NCI-H146 treated with DMSO at 0.1 percent for 48 hours (cell line): ENCODE results near the gene ABCA7.

Source experiments
- DNase-seq: peaks from one replicate; lab custom pipeline; 2025; ENCODE audit not compliant: unreplicated experiment; lab: John Stamatoyannopoulos, UW

The ABCA7 gene

DNA sequence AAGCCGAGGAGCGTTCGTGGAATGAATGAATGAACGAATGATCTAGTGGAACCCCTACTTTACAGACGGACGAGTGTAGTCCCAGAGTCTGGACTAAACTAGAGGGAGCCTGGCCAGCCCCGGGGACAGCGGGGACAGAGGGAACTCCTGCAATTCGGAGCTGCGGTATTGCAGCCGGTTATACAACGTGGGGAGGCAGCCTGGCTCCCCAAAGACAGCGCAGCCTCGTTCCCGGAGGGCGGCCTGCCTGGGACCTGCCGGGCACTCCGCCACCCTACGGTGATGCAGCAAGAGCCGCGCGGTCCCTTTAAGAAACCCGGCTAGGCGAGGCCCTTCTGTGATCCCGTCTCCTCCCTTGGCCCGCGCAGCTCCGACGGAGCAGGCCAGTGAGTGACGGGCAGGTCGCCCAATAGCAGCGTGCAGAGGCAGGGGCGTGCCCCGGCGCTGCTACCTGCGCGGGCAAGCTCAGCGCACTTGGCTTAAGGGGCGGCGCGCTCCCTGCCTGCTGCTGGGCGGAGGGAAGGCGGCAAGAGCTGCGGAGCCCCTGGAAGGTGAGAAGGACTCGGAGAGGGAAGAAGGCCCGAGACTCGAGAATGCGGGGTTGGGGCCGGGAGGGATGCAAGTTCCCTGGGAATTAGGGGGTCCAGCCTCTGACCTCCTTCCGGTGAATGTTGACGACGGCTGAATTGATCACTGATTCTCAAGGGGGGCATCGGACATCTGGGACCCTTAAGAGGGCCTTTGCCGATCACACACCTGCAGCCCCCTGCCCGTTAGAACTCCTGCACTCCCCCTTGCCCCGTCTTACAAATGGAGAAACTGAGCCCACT lies at the start of gene ABCA7:
Gene ABCA7 (plus strand): TSS at position 462 of the 830 bp plus-strand sequence. CDS start 1,255 bp downstream, outside the sequence.
- peak; percentile 80 for DNase-seq

DNA sequence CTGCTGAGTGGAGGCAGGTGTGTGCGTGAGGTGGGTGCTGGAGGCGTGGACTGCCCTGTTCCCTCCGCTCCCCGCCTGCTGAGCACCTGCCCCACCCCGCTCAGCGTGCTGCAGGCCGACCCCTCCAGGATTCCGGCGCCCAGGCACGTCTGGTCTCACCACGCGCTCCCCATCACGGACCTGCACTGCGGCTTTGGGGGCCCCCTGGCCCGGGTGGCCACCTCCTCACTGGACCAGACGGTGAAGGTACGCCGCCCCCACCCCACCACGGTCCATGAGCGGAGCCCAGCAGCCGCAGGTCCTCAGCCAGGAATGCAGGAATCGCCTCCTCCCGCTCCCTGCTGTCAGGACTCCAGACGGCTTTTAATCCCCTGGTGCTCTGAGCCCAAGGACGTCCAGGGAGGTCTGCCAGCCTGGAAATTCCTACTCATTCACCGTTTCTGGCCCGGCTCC lies 49.8 kb upstream of the ABCA7 start:
- no peak for DNase-seq

DNA sequence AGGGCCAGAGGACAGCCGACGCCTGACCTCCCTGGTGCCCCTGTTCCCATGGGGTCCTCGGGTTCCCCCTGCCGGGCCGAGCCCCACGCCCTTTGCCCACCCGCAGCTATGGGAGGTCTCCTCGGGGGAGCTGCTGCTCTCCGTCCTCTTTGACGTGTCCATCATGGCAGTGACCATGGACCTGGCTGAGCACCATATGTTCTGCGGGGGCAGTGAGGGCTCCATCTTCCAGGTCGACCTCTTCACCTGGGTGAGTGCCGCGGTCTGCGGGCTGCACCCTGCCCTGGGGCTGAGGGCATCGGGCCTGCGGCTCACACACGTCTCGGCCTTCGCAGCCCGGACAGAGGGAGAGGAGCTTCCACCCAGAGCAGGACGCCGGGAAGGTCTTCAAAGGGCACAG lies 49.2 kb upstream of the ABCA7 start:
- no peak for DNase-seq

DNA sequence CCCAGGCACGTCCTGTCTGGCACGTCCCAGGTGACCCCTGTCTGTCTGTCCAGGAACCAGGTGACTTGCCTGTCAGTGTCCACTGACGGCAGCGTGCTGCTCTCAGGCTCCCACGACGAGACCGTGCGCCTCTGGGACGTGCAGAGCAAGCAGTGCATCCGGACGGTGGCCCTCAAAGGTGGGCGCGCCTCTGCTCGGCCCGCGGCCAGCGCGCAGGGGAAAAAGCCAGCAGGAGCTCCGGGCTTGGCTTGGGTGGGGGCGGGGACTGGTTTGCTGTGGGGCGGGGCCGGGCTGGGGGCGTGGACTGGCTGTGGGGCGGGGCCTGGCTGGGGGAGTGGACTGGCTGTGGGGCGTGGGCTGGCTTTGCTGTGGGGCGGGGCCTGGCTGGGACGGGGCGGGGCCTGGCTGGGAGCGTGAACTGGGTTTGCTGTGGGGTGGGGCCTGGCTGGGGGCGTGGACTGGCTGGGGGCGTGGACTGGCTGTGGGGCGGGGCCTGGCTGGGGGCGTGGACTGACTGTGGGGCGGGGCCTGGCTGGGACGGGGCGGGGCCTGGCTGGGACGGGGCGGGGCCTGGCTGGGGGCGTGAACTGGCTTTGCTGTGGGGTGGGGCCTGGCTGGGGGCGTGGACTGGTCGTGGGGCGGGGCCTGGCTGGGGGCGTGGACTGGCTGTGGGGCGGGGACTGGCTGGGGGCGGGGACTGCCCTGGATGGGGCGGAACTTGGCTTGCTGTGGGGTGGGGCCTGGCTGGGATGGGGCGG lies 48.6 kb upstream of the ABCA7 start:
- no peak for DNase-seq

GRCh38 chr19:991932-992669 lies 47.8 kb upstream of the ABCA7 start:
- no peak for DNase-seq

DNA sequence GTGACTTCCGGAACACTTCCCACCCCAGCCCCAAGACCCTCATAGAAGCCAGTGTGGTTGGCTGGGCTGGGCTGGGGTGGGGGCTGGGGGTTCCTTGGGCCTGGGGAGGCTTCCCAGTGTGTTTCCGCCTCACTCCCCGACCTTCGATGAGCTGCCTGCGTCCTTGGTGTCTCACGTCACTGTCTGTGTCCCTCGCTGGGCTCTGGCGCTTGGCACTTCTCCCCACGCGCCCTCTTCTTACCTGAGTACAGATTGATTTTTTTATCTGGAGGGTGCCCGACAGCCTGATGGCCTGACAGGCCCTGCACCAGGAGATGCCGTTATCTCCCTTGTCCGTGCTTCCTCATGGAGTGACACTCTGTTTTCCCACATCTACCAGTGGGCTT lies 47.2 kb upstream of the ABCA7 start:
- no peak for DNase-seq

DNA sequence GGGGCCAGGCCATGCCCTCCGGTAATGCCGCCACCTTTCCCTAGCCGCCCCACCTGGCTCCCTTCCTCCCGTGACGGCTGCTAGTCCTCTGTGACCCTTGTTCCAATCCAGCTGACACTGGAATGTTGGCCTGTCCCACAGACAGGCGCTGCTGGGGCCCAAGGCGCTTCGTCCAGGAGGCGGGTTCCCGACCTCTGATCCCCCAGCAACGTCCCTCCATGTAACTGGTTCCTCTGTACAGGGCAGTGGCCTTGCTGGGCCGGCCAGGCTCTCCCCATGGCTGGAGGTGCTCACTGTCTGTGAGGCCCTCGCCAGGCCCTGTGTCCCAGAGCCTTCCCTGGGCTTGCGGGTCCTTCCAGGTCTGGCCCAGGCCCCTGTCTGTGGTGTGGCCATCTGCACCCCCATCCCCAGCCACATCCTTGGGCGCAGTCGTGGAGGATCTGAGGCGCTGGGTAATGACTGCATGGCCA lies 46.5 kb upstream of the ABCA7 start:
- no peak for DNase-seq

GRCh38 chr19:993831-994393 lies 46.0 kb upstream of the ABCA7 start:
- no peak for DNase-seq

- DNase-seq, result no peak
Observed at GRCh38 chr19:994516-994915, 45.4 kb upstream of the ABCA7 start.

DNA sequence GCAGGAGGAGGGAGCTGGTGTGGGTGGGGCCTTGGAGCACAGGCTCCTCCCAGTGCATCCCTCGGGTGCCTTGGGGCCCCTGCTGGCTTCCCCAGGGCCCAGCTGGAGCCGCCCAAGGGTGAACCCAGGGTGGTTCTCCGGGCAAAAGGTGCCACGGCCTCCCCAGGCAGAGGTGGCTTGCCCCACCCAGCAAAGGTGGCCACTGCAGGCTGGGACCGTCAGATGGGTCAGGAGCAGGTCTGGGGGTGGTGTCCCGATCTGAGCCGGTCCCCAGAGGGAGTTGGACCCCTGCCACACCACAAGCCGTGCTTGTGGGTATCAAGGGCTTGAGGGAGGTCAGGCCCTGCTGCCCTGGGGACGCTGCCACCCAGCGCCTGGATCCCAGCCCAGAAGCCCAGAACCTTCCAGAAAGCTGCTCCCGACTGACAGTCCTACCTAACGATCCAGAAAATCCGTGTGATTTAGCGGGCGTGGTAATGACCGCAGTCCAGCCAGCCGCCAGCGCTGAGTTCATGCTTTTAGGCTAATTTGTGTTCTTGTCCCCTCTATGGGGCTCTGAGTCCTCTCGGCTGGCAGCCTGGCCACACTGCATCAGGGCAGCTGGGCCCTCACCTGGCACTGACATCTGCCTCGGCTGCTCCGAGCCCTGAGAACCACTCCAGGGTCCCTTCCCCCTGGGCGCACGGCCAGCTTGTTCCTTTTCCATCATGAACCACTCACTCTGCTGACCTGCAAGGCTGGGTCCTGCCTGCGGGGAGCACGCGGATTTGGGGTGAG lies 44.7 kb upstream of the ABCA7 start:
- no peak for DNase-seq

- DNase-seq, result no peak
Observed at GRCh38 chr19:996051-996838, 43.7 kb upstream of the ABCA7 start.

DNA sequence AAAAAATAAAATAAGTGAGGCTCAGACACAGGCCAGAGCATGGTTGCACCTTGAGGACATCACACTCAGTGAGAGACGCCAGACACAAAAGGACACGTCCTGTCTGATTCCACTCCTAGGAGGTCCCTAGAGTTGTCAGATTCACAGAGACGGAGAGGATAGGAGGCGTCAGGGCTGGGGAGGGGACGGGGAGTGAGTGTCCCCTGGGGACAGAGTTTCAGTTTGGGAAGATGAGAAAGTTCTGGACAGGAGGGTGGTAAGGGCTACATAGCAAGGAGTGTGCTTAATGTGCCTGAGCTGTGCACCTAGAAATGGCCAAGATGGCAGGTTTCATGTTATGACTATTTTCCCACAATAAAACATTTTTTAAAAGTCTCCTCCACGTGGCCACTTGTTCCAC lies 41.8 kb upstream of the ABCA7 start:
- no peak for DNase-seq

DNA sequence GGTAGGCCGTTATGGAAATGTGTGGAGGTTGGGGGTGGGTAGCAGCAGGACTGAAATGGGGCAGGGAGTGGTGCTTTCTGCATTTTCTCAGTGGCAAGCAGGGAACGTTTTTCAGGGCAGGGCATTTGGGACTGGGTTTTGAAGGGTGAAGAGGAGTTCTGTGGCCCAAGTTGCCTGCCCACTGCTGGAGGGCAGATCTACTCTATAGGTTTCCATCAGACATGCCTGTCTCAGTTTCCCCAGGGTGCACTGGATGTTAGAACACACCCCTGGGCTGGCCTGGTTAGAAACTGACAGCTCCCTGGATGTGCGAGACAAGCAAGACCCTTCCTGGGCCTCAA lies 40.6 kb upstream of the ABCA7 start:
- no peak for DNase-seq

DNA sequence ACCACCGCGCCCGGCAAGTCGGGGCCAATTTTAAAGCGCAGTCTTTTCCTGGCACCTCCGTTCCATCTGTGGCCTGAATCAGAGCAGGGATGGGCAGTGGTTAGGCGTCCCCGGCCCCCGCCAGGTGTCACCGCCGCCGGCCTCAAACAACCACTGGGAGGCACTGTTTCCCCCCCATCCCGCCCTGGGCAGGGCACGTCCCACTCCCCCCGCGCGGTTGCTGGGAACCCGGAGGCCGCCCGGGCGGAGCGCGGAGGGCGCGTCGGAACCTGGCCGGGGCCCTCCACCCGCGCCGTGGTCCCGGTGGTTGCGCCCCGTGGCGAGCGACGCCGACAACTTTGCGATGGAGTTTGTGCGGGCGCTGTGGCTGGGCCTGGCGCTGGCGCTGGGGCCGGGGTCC lies 39.8 kb upstream of the ABCA7 start, which contains the start of gene GRIN3B:
Gene GRIN3B (plus strand): TSS at position 325 of the 400 bp plus-strand sequence. CDS start 19 bp downstream, at position 344.
- no peak for DNase-seq

GRCh38 chr19:1000591-1001537 lies 39.0 kb upstream of the ABCA7 start:
- no peak for DNase-seq

- DNase-seq, result no peak
Observed at GRCh38 chr19:1001538-1002166, 38.3 kb upstream of the ABCA7 start.

DNA sequence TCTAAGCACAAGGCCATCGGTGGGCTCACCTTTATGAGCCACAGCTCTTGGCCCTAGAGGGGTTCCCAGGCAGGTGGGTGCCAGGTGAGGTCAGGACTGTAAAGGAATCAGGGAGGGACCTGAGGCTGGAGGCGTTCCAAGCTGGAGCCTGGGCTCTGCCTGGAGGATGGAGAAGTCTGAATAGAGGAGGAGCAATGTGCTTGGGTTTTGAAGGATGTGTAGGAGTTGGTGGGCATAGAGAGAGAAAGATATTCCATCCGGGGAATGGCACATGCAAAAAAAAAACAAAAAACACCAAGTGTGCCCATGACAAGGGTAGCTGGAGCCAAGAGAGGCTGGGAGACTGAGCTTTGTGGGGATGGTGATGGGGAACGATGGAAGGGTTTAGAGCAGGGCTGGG lies 37.3 kb upstream of the ABCA7 start:
- no peak for DNase-seq

- no peak for DNase-seq
Observed at GRCh38 chr19:1003283-1003682, 36.6 kb upstream of the ABCA7 start.
